Neural crest cell (in vitro differentiated cells): ENCODE measurements around the gene AANAT. TPM values are rescaled to one million over a fixed set of nuclear protein-coding genes. Genes with fewer than 3 reads are reported as not detected.

Experiments
- DNase-seq: peaks from one replicate; pipeline ENCODE4 v3.0.0; 2021; ENCODE audit warnings: low read depth, mixed read lengths, low spot score
- H3K27ac Mint-ChIP-seq: one replicate; pipeline ENCODE4 v1.8.0; 2021; ENCODE audit warnings: mild to moderate bottlenecking, mixed read lengths; ENCODE audit not compliant: unreplicated experiment
- H3K27me3 Mint-ChIP-seq: 2 replicates; pipeline ENCODE4 v1.8.0; 2021; ENCODE audit warnings: low read depth, mild to moderate bottlenecking, mixed read lengths
- H3K36me3 Mint-ChIP-seq: 2 replicates; pipeline ENCODE4 v1.8.0; 2021; ENCODE audit warnings: low read depth, mild to moderate bottlenecking, mixed read lengths
- H3K4me1 Mint-ChIP-seq: 2 replicates; pipeline ENCODE4 v1.8.0; 2021; ENCODE audit warnings: mixed read lengths
- H3K4me3 Mint-ChIP-seq: one replicate; pipeline ENCODE4 v1.8.0; 2021; ENCODE audit warnings: mild to moderate bottlenecking, mixed read lengths
- H3K9me3 Mint-ChIP-seq: 2 replicates; pipeline ENCODE4 v1.8.0; 2021; ENCODE audit warnings: mixed read lengths
- CTCF ChIP-seq: fragments of 200-600 bp; sonication (generic); conservative IDR thresholded peaks from 2 replicates; pipeline ENCODE4 v1.5.0; 2021; ENCODE audit warnings: antibody characterized with exemption, mild to moderate bottlenecking
- long read RNA-seq: library from polyadenylated mRNA; unstranded; transcript quantifications from one replicate; pipeline ENCODE4 v2.0.0, GENCODE V29; 2020
- total RNA-seq: library from RNA; stranded (reverse); gene quantifications from 2 replicates; pipeline ENCODE4 v1.2.1, GENCODE V29; 2021

Gene AANAT
- total RNA-seq = 0.39 TPM in 1 of 2 replicates, not detected in the other
- long read RNA-seq = 0 reads

- Mint-ChIP-seq H3K36me3 (no peaks in the 10 kb centered on the region), H3K4me1 (peaks cover 5% of the 10 kb centered on the region), H3K27me3 (no peaks in the 10 kb centered on the region), H3K27ac (no peak within 1 kb of the TSS), H3K4me3 (no peak within 1 kb of the TSS), H3K9me3 (no peaks in the 10 kb centered on the region)
- TF ChIP-seq CTCF = no peak
- DNase-seq = no peak
Observed at GRCh38 chr17:76467366-76467765, at the start of gene AANAT. TSS of gene AANAT (plus strand) at chr17:76467603. CDS start at chr17:76468747, 1,144 bp downstream.

GRCh38 chr17:76419576-76420260, 47.7 kb upstream of the AANAT start:
- TF ChIP-seq CTCF = no peak
- H3K36me3 Mint-ChIP-seq = peaks cover 7% of the 10 kb centered on the region
- no peaks in the 10 kb centered on the region for H3K9me3 Mint-ChIP-seq
- peak overlapping the region; percentile 75 for H3K27ac Mint-ChIP-seq
- no peak overlapping the region for H3K4me3 Mint-ChIP-seq
- H3K4me1 Mint-ChIP-seq = peaks cover 30% of the 10 kb centered on the region
- H3K27me3 Mint-ChIP-seq = no peaks in the 10 kb centered on the region
- DNase-seq = no peak

DNA sequence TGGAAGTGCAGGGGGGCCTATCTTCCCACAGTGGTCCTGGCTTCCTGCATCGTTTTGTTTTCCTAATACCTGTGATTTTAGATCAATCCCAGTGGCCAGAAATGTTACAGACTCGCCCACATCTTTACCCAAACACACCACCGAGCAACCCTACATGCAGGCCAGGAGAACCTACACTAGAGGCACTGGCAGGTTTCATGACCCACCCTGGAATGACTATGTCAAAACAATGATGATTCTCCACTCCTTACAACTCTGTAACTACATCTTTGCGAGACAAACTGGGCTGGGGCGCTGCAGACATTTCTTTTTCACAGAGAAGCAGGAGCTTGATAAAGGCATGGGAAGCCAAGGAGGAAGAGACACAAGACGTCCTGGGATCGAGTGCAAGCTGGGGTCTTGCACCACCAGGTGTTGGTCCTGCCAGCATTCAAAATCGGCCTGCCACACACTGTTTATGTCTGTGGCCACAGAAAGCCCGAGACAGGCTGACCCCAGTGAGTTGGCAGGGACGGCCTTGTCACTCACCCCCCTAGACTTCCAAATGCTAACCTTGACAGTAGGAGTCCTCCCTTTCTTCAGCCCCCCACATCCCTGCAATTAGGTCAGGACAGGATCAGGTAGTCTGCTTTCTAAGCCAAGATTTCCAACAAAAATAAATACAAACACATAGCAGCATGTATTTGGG, 46.9 kb upstream of the AANAT start:
- H3K27me3 Mint-ChIP-seq = no peaks in the 10 kb centered on the region
- no peak for TF ChIP-seq CTCF
- DNase-seq = no peak
- no peaks in the 10 kb centered on the region for H3K9me3 Mint-ChIP-seq
- peak overlapping the region; percentile 64 for H3K27ac Mint-ChIP-seq
- H3K36me3 Mint-ChIP-seq = peaks cover 7% of the 10 kb centered on the region
- no peak overlapping the region for H3K4me3 Mint-ChIP-seq
- H3K4me1 Mint-ChIP-seq = peaks cover 23% of the 10 kb centered on the region

- peaks cover 7% of the 10 kb centered on the region for H3K36me3 Mint-ChIP-seq
- TF ChIP-seq CTCF = no peak
- no peak for DNase-seq
- no peak overlapping the region for H3K27ac Mint-ChIP-seq
- H3K4me3 Mint-ChIP-seq = no peak overlapping the region
- no peaks in the 10 kb centered on the region for H3K27me3 Mint-ChIP-seq
- H3K4me1 Mint-ChIP-seq = peaks cover 23% of the 10 kb centered on the region
- no peaks in the 10 kb centered on the region for H3K9me3 Mint-ChIP-seq
Observed at GRCh38 chr17:76421044-76421407, 46.4 kb upstream of the AANAT start.

DNA sequence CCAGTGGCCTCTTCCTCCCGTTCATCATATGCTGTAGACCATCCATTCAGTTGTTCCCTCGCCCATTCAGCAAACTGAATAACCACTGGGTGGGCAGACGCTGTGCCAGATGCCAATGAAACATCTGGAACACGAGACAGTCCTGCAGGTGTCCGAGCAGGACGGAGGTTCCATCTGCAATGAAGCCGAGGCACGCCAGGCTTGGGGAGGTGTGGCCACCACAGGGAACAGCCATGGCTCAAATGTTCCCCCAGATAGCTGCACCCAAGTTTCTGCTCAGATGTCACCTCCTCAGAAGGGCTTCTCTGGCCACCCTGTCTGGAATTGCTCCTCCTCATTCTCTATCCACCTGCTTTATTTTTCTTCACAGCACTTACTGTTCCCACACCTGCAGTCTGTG, 45.0 kb upstream of the AANAT start:
- TF ChIP-seq CTCF = no peak
- no peaks in the 10 kb centered on the region for H3K27me3 Mint-ChIP-seq
- DNase-seq = no peak
- no peak overlapping the region for H3K4me3 Mint-ChIP-seq
- no peak overlapping the region for H3K27ac Mint-ChIP-seq
- H3K4me1 Mint-ChIP-seq = peaks cover 22% of the 10 kb centered on the region
- H3K9me3 Mint-ChIP-seq = no peaks in the 10 kb centered on the region
- peaks cover 7% of the 10 kb centered on the region for H3K36me3 Mint-ChIP-seq
